ENCODE results near the gene FBXO5. TPM values are rescaled to one million over a fixed set of nuclear protein-coding genes. Genes with fewer than 3 reads are reported as not detected.
"Not testable (repeated sequence)": the region's sequence is repeated elsewhere in the genome, so short reads cannot be mapped to it uniquely, and the experiment has no call there.

Gene FBXO5
- total and polyA plus RNA-seq, 4 donors: 1.8 to 10.5 (median 3.5) TPM

- H3K27ac ChIP-seq (ENCODE audit: low read depth in 1 of 2, low read length in 1 of 2): no peak overlapping the region
- no peak overlapping the region for H3K4me3 ChIP-seq
- peaks cover 3 to 50% (median 31%) of the 10 kb centered on the region in 4 donors for H3K36me3 ChIP-seq (ENCODE audit: control insufficient read depth in 4 of 4, insufficient read depth in 4 of 4, low read length in 4 of 4)
- DNase-seq: no peak
- no peaks in the 10 kb centered on the region for H3K27me3 ChIP-seq (ENCODE audit: control insufficient read depth in 3 of 3, insufficient read depth in 3 of 3, low read length in 2 of 3)
- TF ChIP-seq CTCF (IDR thresholded peaks at IDR 0.05; ENCODE audit: control extremely low read depth, extremely low read depth): no peak
- WGBS, 2 donors: 76 to 86% methylated on average over 1 of the region's 1 CpG
- peaks cover 0 to 4% (median 1%) of the 10 kb centered on the region in 4 donors for H3K9me3 ChIP-seq (ENCODE audit: control insufficient read depth in 4 of 4, insufficient read depth in 3 of 4, low read length in 3 of 4)
- no peak for ATAC-seq (ENCODE audit: insufficient read depth, low FRiP score)
- H3K4me1 ChIP-seq (ENCODE audit: control insufficient read depth in 5 of 5, insufficient read depth in 5 of 5, low read length in 5 of 5): peaks cover 0 to 2% (median 0%) of the 10 kb centered on the region in 5 donors
- H3K9ac ChIP-seq (ENCODE audit: insufficient read depth in 1 of 2, low read length in 2 of 2): no peak overlapping the region
Measured at GRCh38 chr6:152973916-152974315, 8.9 kb downstream of the FBXO5 start.

- TF ChIP-seq CTCF (IDR thresholded peaks at IDR 0.05; ENCODE audit: control extremely low read depth, extremely low read depth): no peak
- Histone ChIP-seq H3K9ac (ENCODE audit: insufficient read depth in 1 of 2, low read length in 2 of 2) (no peak overlapping the region), H3K27ac (ENCODE audit: low read depth in 1 of 2, low read length in 1 of 2) (no peak overlapping the region), H3K4me1 (ENCODE audit: control insufficient read depth in 5 of 5, insufficient read depth in 5 of 5, low read length in 5 of 5) (peaks cover 0 to under 1% (median 0%) of the 10 kb centered on the region in 5 donors), H3K36me3 (ENCODE audit: control insufficient read depth in 4 of 4, insufficient read depth in 4 of 4, low read length in 4 of 4) (peaks cover 2 to 42% (median 27%) of the 10 kb centered on the region in 4 donors), H3K9me3 (ENCODE audit: control insufficient read depth in 4 of 4, insufficient read depth in 3 of 4, low read length in 3 of 4) (peaks cover 0 to 6% (median 2%) of the 10 kb centered on the region in 4 donors), H3K27me3 (ENCODE audit: control insufficient read depth in 3 of 3, insufficient read depth in 3 of 3, low read length in 2 of 3) (no peaks in the 10 kb centered on the region), H3K4me3 (no peak overlapping the region)
- DNase-seq (no peak), ATAC-seq (ENCODE audit: insufficient read depth, low FRiP score) (no peak)
- WGBS, 2 donors: 98% methylated on average over 6 of the region's 6 CpGs
Measured at GRCh38 chr6:152969688-152970418, 13.0 kb downstream of the FBXO5 start.

- H3K9me3 ChIP-seq (ENCODE audit: control insufficient read depth in 4 of 4, insufficient read depth in 3 of 4, low read length in 3 of 4); H3K4me3 ChIP-seq; H3K27ac ChIP-seq (ENCODE audit: low read depth in 1 of 2, low read length in 1 of 2); H3K9ac ChIP-seq (ENCODE audit: insufficient read depth in 1 of 2, low read length in 2 of 2); H3K27me3 ChIP-seq (ENCODE audit: control insufficient read depth in 3 of 3, insufficient read depth in 3 of 3, low read length in 2 of 3); ATAC-seq (ENCODE audit: insufficient read depth, low FRiP score); H3K4me1 ChIP-seq (ENCODE audit: control insufficient read depth in 5 of 5, insufficient read depth in 5 of 5, low read length in 5 of 5); DNase-seq: not testable (repeated sequence)
- 92 to 99% methylated on average over 10 to 15 of the region's 15 CpGs for WGBS, 2 donors
- H3K36me3 ChIP-seq (ENCODE audit: control insufficient read depth in 4 of 4, insufficient read depth in 4 of 4, low read length in 4 of 4): peaks cover 0 to 18% (median 15%) of the 10 kb centered on the region in 4 donors
Measured at GRCh38 chr6:152966168-152966894, 16.5 kb downstream of the FBXO5 start.

GRCh38 chr6:152959333-152959732 is 23.5 kb downstream of the FBXO5 start:
- Histone ChIP-seq H3K4me1 (ENCODE audit: control insufficient read depth in 5 of 5, insufficient read depth in 5 of 5, low read length in 5 of 5) (no peaks in the 10 kb centered on the region), H3K9me3 (ENCODE audit: control insufficient read depth in 4 of 4, insufficient read depth in 3 of 4, low read length in 3 of 4) (peaks cover 0 to 4% (median under 1%) of the 10 kb centered on the region in 4 donors), H3K27ac (ENCODE audit: low read depth in 1 of 2, low read length in 1 of 2) (no peak overlapping the region), H3K36me3 (ENCODE audit: control insufficient read depth in 4 of 4, insufficient read depth in 4 of 4, low read length in 4 of 4) (no peaks in the 10 kb centered on the region), H3K9ac (ENCODE audit: insufficient read depth in 1 of 2, low read length in 2 of 2) (no peak overlapping the region), H3K4me3 (no peak overlapping the region), H3K27me3 (ENCODE audit: control insufficient read depth in 3 of 3, insufficient read depth in 3 of 3, low read length in 2 of 3) (no peaks in the 10 kb centered on the region)
- no peak for ATAC-seq (ENCODE audit: insufficient read depth, low FRiP score)
- WGBS, 2 donors: 95 to 96% methylated on average over 24 of the region's 24 CpGs
- DNase-seq: no peak
- TF ChIP-seq CTCF (IDR thresholded peaks at IDR 0.05; ENCODE audit: control extremely low read depth, extremely low read depth): no peak

All from lung (tissue), 12 donors.